OCI-LY3 (cell line): ENCODE results near the gene C5AR1.
"Not testable (repeated sequence)": the region's sequence is repeated elsewhere in the genome, so short reads cannot be mapped to it uniquely, and the experiment has no call there.

Experiments used
- EZH2phosphoT487 ChIP-seq: fragments of 200-600 bp; shearing (Covaris generic); IDR thresholded peaks from 2 replicates; pipeline ENCODE4 v1.6.1; 2018; ENCODE audit warnings: antibody characterized with exemption, mixed run types, low read depth
- TF ChIP-seq, protein P1 (sequence below): fragments of 200-600, 300-600 bp; sonication (generic); IDR thresholded peaks from 2 replicates; pipeline ENCODE4 v1.5.1; 2014; ENCODE audit warnings: antibody characterized with exemption, low read length, low read depth

GRCh38 chr19:47261946-47262793 is 47.5 kb upstream of the C5AR1 start:
- TF ChIP-seq, protein P1, sequence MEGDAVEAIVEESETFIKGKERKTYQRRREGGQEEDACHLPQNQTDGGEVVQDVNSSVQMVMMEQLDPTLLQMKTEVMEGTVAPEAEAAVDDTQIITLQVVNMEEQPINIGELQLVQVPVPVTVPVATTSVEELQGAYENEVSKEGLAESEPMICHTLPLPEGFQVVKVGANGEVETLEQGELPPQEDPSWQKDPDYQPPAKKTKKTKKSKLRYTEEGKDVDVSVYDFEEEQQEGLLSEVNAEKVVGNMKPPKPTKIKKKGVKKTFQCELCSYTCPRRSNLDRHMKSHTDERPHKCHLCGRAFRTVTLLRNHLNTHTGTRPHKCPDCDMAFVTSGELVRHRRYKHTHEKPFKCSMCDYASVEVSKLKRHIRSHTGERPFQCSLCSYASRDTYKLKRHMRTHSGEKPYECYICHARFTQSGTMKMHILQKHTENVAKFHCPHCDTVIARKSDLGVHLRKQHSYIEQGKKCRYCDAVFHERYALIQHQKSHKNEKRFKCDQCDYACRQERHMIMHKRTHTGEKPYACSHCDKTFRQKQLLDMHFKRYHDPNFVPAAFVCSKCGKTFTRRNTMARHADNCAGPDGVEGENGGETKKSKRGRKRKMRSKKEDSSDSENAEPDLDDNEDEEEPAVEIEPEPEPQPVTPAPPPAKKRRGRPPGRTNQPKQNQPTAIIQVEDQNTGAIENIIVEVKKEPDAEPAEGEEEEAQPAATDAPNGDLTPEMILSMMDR, result not testable (repeated sequence)
- not testable (repeated sequence) for TF ChIP-seq EZH2phosphoT487
